Esophagus squamous epithelium (tissue), 5 donors: Measurements from ENCODE around the gene SAP25. TPM values are rescaled to one million over a fixed set of nuclear protein-coding genes. Genes with fewer than 3 reads are reported as not detected.

Experiments
- DNase-seq: peaks from one replicate; lab custom pipeline; 2025; lab: John Stamatoyannopoulos, UW
- H3K27ac ChIP-seq, 4 donors: fragments of 200-600 bp; sonication (generic); one replicate each; pipeline ENCODE4 v1.5.1; 2016 to 2019; ENCODE audit warnings: mild to moderate bottlenecking in 1 of 4
- H3K27me3 ChIP-seq, 4 donors: fragments of 200-600 bp; sonication (generic); 1 replicate in 3 of 4; 2 replicates in 1 of 4; pipeline versions ENCODE4 v1.5.1 to v1.6.0; 2017 to 2021; ENCODE audit warnings: antibody characterized with exemption in 1 of 4
- H3K36me3 ChIP-seq, 3 donors: fragments of 200-600 bp; sonication (generic); one replicate each; pipeline ENCODE4 v1.5.1; 2016 to 2019
- H3K4me1 ChIP-seq, 3 donors: fragments of 200-600 bp; sonication (generic); one replicate each; pipeline ENCODE4 v1.5.1; 2017 to 2019
- H3K4me3 ChIP-seq, 4 donors: fragments of 200-600 bp; sonication (generic); 1 replicate in 3 of 4; 2 replicates in 1 of 4; pipeline ENCODE4 v1.5.1; 2016 to 2019; ENCODE audit warnings: mild to moderate bottlenecking in 2 of 4, moderate library complexity in 1 of 4
- H3K9me3 ChIP-seq, 3 donors: fragments of 200-600 bp; sonication (generic); one replicate each; pipeline ENCODE4 v1.5.1; 2016 to 2019
- POLR2A ChIP-seq, 4 donors: fragments of 450-650 bp; IDR thresholded peaks; one replicate each; pipeline ENCODE4 v1.6.1; 2017; ENCODE audit warnings: antibody characterized with exemption in 4 of 4, mild to moderate bottlenecking in 4 of 4, moderate library complexity in 3 of 4
- WGBS, 2 donors: methylation state at CpG; one replicate each; pipeline ENCODE4 v1.1.5; 2018; 5-methylcytosine and 5-hydroxymethylcytosine counted together
- intact Hi-C: fragments of 100-400 bp; cut with DNase I; formaldehyde crosslinking; loops from one replicate; pipeline ENCODE4 v1.15.0; 2022
- total RNA-seq, 4 donors: library from RNA; depleted of rRNA; stranded (reverse); fragments of >200 nt; gene quantifications; one replicate each; pipeline ENCODE4 v1.1.0, GENCODE V29; 2016
- TF ChIP-seq, protein P1 (sequence below), 6 experiments: fragments of 450-650 bp in 4 of 6; fragments of 200-600 bp in 2 of 6; sonication (generic) in 2 of 6; IDR thresholded peaks; one replicate each; pipeline ENCODE4 v1.5.1; 2016 to 2019; ENCODE audit warnings: antibody characterized with exemption in 6 of 6, mild to moderate bottlenecking in 4 of 6, moderate library complexity in 4 of 6
- donor health status: DM: yes; HTN: yes; CAD: no.

The SAP25 gene
- total RNA-seq, 4 donors from 2014 or later: 0.38 to 1.8 TPM; not detected in 2

DNA sequence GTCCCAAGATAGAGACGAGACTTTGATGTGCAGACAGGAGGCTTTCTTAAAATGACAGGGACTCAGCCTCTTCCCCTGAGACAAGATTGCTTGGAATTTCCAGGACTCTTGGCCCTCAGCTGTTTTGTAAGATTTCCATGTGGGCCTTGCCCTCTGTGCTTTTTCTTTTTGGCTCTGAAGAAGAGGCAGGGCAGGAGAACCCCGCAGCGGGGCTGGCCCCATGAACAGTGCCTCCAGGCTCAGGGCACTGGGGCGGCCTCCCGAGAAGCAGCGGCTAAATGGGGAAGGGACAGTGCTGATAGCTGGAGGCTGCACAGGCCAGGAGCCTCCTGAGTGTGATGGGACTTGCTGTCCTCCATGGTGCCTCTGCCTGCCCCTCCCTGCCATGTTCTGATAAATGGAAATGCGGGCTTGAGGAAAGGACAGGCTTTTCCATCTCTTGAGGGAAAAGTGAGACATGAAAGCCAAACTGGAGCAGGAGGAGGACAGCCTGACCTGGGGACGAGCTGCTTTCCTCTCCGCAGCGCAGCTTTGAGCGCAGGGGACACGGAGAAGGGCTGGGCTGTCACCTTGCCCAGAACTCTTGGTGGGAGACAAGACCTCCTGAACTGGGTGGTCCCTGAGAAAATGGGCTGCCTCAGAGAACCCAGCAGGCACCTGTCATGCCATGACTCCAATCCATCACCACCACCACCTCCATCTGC lies 12.1 kb downstream of the SAP25 start:
- TF ChIP-seq POLR2A (IDR thresholded peaks at IDR 0.05): no peak
- TF ChIP-seq, protein P1, sequence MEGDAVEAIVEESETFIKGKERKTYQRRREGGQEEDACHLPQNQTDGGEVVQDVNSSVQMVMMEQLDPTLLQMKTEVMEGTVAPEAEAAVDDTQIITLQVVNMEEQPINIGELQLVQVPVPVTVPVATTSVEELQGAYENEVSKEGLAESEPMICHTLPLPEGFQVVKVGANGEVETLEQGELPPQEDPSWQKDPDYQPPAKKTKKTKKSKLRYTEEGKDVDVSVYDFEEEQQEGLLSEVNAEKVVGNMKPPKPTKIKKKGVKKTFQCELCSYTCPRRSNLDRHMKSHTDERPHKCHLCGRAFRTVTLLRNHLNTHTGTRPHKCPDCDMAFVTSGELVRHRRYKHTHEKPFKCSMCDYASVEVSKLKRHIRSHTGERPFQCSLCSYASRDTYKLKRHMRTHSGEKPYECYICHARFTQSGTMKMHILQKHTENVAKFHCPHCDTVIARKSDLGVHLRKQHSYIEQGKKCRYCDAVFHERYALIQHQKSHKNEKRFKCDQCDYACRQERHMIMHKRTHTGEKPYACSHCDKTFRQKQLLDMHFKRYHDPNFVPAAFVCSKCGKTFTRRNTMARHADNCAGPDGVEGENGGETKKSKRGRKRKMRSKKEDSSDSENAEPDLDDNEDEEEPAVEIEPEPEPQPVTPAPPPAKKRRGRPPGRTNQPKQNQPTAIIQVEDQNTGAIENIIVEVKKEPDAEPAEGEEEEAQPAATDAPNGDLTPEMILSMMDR (IDR thresholded peaks at IDR 0.05): no peak
- Histone ChIP-seq H3K4me3 (peak overlapping the region in 1 of 4 donors; percentile 12), H3K9me3 (no peaks in the 10 kb centered on the region), H3K36me3 (peaks cover 4 to 77% (median 15%) of the 10 kb centered on the region in 3 donors), H3K4me1 (peaks cover 9 to 39% (median 9%) of the 10 kb centered on the region in 3 donors), H3K27ac (no peak overlapping the region), H3K27me3 (no peaks in the 10 kb centered on the region)
- intact Hi-C loops: loop anchor here (5.0 kb wide), 1 partner anchor 131 kb away; the partner anchor contains the start of gene GIGYF1
- WGBS, 2 donors: 88 to 90% methylated on average over 4 to 7 of the region's 12 CpGs
- no peak for DNase-seq

DNA sequence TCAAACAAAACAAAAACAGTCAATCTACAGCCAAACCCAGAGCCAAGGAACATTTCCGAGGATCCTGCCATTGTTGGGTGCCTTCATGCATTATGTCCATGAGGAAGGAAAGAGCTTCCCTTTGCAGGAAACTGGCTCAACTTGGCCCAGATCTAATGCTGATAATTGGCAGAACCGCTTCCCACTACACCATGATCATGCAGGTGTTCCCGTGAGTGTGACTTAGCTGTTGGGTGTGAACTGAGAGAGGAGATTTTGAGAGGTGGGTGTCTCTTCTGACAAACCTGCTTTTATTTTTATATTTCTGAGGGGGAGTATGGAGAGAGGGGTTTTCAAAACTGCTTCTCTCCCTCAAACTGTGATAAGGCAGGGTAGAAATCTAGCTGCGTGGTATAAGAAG lies 14.6 kb downstream of the SAP25 start:
- Histone ChIP-seq H3K4me1 (peaks cover 9 to 55% (median 9%) of the 10 kb centered on the region in 3 donors), H3K36me3 (peaks cover 4 to 71% (median 16%) of the 10 kb centered on the region in 3 donors)
- intact Hi-C loops: no loop called here

DNA sequence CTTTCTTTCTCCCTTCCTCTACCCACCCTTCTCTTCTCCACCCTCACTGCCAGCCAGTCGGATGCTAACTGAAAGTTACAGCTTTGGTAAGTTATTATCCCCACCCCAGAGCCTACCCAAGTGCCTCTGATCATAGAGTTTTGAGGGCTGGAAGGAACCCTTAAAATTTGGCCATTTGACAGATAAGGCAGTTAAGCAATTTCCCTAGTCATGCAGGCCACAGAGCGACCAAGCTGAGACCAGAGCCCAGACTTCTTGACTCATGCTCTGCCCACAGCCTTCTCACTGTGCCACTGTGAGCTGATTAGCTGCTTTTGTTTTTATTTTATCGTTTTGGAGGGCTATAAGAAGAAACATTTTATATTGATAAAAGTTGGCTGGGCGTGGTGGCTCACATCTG lies 17.2 kb downstream of the SAP25 start:
- no peaks in the 10 kb centered on the region for H3K27me3 ChIP-seq
- intact Hi-C loops: no loop called here
- H3K4me1 ChIP-seq: peaks cover 5 to 47% (median 9%) of the 10 kb centered on the region in 3 donors
- no peaks in the 10 kb centered on the region for H3K9me3 ChIP-seq
- no peak overlapping the region for H3K27ac ChIP-seq
- DNase-seq: no peak
- TF ChIP-seq, protein P1 (IDR thresholded peaks at IDR 0.05): no peak
- TF ChIP-seq POLR2A (IDR thresholded peaks at IDR 0.05): no peak
- WGBS, 2 donors: 61 to 74% methylated on average over 4 of the region's 4 CpGs
- H3K36me3 ChIP-seq: peaks cover 4 to 72% (median 20%) of the 10 kb centered on the region in 3 donors
- H3K4me3 ChIP-seq: no peak overlapping the region

More for the DNA sequence above, 14.6 kb downstream of the SAP25 start:
- H3K9me3 ChIP-seq: no peaks in the 10 kb centered on the region
- no peak for TF ChIP-seq POLR2A (IDR thresholded peaks at IDR 0.05)
- TF ChIP-seq, protein P1 (IDR thresholded peaks at IDR 0.05): no peak
- H3K27me3 ChIP-seq: no peaks in the 10 kb centered on the region
- peak overlapping the region in 3 of 4 donors; percentile 28 to 81 (median 70) for H3K27ac ChIP-seq
- H3K4me3 ChIP-seq: no peak overlapping the region
- 79 to 94% methylated on average over 4 of the region's 4 CpGs for WGBS, 2 donors
- DNase-seq: no peak

DNA sequence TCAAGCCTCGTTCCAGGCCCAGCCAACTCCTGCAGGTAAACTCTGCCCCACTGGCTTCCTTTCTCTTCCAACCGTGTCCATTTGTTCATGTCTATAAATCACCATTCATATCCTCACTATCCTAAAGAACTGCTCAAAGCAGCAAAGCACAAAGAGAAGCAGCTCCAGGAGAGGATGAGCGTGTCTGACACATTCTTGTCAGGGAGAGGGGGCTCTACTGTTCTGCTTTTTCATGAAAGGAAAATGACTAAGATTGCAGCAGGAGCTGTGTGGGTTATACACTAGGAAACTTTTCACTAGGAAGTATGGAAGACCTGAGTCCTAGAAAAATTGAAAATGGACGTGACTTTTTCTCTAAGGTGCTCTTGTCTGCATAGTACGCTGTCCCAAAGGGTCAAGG lies 18.0 kb downstream of the SAP25 start:
- no peak overlapping the region for H3K4me3 ChIP-seq
- intact Hi-C loops: no loop called here

DNA sequence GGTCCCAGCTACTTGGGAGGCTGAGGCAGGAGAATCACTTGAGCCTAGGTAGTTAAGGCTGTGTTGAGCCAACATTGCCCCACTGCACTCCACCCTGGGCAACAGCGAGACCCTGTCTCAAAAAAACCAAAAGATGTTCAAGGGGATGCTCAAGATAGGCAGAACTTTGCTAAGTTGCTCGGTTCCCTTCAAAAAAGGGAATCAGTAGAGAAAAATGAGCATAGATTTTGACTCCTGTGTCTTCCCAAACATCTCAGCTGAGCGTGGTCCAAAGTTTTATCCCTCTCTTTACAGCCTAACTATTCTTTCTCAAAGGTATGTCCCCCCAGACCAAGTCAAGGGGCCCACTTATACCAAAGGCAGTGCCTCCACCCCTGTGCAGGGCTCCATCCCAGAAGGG lies 20.7 kb downstream of the SAP25 start:
- Histone ChIP-seq H3K36me3 (peaks cover 4 to 87% (median 24%) of the 10 kb centered on the region in 3 donors), H3K4me1 (peaks cover 3 to 41% (median 7%) of the 10 kb centered on the region in 3 donors), H3K4me3 (no peak overlapping the region), H3K9me3 (no peaks in the 10 kb centered on the region), H3K27me3 (no peaks in the 10 kb centered on the region), H3K27ac (no peak overlapping the region)
- no peak for TF ChIP-seq POLR2A (IDR thresholded peaks at IDR 0.05)
- TF ChIP-seq, protein P1 (IDR thresholded peaks at IDR 0.05): no peak
- intact Hi-C loops: no loop called here
- DNase-seq: no peak
- 91 to 98% methylated on average over 3 of the region's 3 CpGs for WGBS, 2 donors

More for the DNA sequence above, 18.0 kb downstream of the SAP25 start:
- Histone ChIP-seq H3K27me3 (no peaks in the 10 kb centered on the region), H3K27ac (peak overlapping the region; percentile 21 to 76 (median 49)), H3K4me1 (peaks cover 5 to 41% (median 9%) of the 10 kb centered on the region in 3 donors), H3K9me3 (no peaks in the 10 kb centered on the region), H3K36me3 (peaks cover 4 to 77% (median 20%) of the 10 kb centered on the region in 3 donors)
- no peak for DNase-seq
- 77% methylated on average over 5 of the region's 5 CpGs for WGBS, 2 donors
- no peak for TF ChIP-seq POLR2A (IDR thresholded peaks at IDR 0.05)
- TF ChIP-seq, protein P1 (IDR thresholded peaks at IDR 0.05): no peak
